Measurements from ENCODE around the gene FSD1.
"Not testable (repeated sequence)": the region's sequence is repeated elsewhere in the genome, so short reads cannot be mapped to it uniquely, and the experiment has no call there.

Gene FSD1

GRCh38 chr19:4320419-4320818 is 16.0 kb downstream of the FSD1 start:
- DNase-seq, result no peak

GRCh38 chr19:4322942-4323665 is 18.7 kb downstream of the FSD1 start:
- no peak for DNase-seq

GRCh38 chr19:4323692-4324091 is 19.3 kb downstream of the FSD1 start:
- no peak for DNase-seq

- no peak for DNase-seq
Measured at GRCh38 chr19:4324228-4324627, 19.8 kb downstream of the FSD1 start.

- no peak for DNase-seq
Measured at GRCh38 chr19:4326215-4326836, 21.9 kb downstream of the FSD1 start.

- DNase-seq, result no peak
Measured at GRCh38 chr19:4326837-4327251, 22.4 kb downstream of the FSD1 start.

- peak; percentile 57 for DNase-seq
Measured at GRCh38 chr19:4327252-4327876, 23.0 kb downstream of the FSD1 start.

- DNase-seq, result no peak
Measured at GRCh38 chr19:4327877-4328242, 23.5 kb downstream of the FSD1 start.

- DNase-seq, result peak; percentile 86
Measured at GRCh38 chr19:4328243-4328990, 24.0 kb downstream of the FSD1 start.

- not testable (repeated sequence) for DNase-seq
Measured at GRCh38 chr19:4328991-4329681, 24.7 kb downstream of the FSD1 start.

GRCh38 chr19:4329858-4330257 is 25.5 kb downstream of the FSD1 start:
- DNase-seq, result no peak

GRCh38 chr19:4334929-4335570 is 30.7 kb downstream of the FSD1 start:
- DNase-seq, result no peak

- DNase-seq, result no peak
Measured at GRCh38 chr19:4337906-4338440, 33.6 kb downstream of the FSD1 start.

- DNase-seq, result no peak
Measured at GRCh38 chr19:4338441-4339355, 34.3 kb downstream of the FSD1 start, which contains the start of gene STAP2. Gene STAP2 (minus strand): TSS chr19:4338827. CDS start chr19:4338753, 74 bp downstream.

GRCh38 chr19:4342314-4342614 is 37.9 kb downstream of the FSD1 start:
- no peak for DNase-seq

GRCh38 chr19:4342615-4343369 is 38.4 kb downstream of the FSD1 start:
- DNase-seq, result peak; percentile 98

GRCh38 chr19:4343370-4344307 is 39.2 kb downstream of the FSD1 start, which contains the start of gene MPND:
Gene MPND (plus strand): TSS chr19:4343562. CDS start chr19:4343594, 32 bp downstream.
- peak; percentile 78 for DNase-seq

- no peak for DNase-seq
Measured at GRCh38 chr19:4345342-4346019, 41.1 kb downstream of the FSD1 start.

All from NCI-H1048 (cell line).